Measurements from ENCODE around the gene ZNF532.

GRCh38 chr18:58867281-58867961, 2.7 kb downstream of the ZNF532 start:
- TF ChIP-seq POLR2A (IDR thresholded peaks at IDR 0.05): no peak
- no peak for TF ChIP-seq CTCF (IDR thresholded peaks at IDR 0.05)
